ENCODE results near the gene DDX20.
"Not testable (repeated sequence)": the region's sequence is repeated elsewhere in the genome, so short reads cannot be mapped to it uniquely, and the experiment has no call there.

DDX20 gene

DNA sequence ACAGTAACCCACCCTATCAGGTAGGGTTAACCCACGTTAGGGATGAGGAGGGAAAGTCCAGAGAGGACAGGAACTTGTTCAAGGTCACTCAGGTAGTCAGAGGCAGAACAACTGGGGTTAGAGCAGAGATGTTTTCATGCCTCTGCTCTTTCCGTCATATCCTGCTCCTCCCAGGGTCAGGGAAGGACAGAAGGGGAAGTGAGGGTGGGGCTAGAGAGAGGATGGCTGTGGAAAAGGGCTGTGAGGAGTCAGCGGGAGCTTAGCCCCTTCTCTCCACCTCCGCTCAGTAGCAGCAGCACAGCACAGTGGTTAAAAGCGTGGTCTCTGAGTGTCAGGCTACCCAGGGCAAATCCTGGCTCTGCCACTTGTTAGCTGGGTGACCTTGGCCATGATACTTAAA is 36.5 kb downstream of the DDX20 start:
- DNase-seq, result no peak

DNA sequence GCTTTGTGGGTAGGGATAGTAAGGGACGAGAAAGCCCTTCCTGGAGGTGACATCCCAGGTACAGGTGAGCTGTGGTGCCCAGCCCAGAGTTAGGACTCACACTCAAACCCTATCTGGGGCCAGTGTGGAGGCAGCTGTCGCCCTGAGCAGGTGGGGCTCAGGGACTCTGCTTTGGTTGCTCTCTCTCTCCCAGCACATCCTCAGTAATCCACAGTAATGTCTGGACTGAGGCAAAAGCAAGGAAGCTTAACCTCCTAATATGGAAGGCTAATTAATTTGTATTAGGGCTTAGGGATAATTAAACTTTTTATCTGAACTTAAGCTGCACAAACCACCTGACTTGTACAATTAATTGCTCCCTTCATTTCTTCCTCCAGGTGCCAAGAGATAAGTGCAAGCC is 38.2 kb downstream of the DDX20 start:
- DNase-seq, result no peak

GRCh38 chr1:111795401-111795800 is 39.7 kb downstream of the DDX20 start:
- no peak for DNase-seq

- no peak for DNase-seq
Observed at GRCh38 chr1:111798580-111798979, 42.9 kb downstream of the DDX20 start.

GRCh38 chr1:111799722-111800121 is 44.0 kb downstream of the DDX20 start:
- DNase-seq, result not testable (repeated sequence)

- no peak for DNase-seq
Observed at GRCh38 chr1:111801071-111801850, 45.6 kb downstream of the DDX20 start.

DNA sequence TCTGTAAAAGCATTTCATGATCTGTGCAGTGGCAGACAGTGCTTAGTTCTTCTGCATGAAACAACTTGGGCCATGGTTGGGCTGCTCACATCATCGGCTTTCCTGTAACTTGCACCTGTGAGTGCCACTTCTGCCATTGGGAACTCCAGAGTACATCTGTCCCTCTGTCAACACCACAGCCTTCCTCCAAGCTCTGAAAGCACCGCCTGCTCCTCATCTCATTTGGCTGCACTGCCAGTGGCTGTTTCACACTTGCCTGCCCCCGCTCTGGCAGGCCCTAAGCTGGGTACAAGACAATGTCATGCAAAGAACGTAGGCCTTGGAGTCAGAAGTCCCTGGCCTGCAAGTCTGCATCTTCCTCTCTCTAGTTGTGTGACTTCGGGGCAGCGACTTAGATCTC is 46.4 kb downstream of the DDX20 start:
- no peak for DNase-seq

DNA sequence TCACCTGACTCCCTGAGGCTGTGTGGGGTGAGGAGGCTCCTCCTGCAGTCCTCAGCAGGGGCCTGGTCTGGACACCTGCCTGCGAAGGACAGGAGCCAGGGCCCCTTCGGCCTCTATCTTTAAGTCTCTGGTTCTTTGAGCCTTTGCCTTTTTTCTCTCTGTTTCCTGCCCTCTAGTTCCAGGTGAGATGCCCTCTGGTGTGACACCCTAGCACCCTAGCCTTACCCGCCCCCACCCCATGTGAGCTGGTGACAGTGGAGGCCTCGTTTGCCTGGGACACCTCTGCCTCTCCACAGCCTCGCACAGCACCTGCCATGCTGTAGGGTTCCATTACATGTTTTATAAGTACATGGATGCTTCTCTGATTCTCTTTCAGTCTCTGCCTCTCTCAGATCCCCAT is 47.3 kb downstream of the DDX20 start:
- no peak for DNase-seq

- no peak for DNase-seq
Observed at GRCh38 chr1:111803951-111804350, 48.2 kb downstream of the DDX20 start.

DNA sequence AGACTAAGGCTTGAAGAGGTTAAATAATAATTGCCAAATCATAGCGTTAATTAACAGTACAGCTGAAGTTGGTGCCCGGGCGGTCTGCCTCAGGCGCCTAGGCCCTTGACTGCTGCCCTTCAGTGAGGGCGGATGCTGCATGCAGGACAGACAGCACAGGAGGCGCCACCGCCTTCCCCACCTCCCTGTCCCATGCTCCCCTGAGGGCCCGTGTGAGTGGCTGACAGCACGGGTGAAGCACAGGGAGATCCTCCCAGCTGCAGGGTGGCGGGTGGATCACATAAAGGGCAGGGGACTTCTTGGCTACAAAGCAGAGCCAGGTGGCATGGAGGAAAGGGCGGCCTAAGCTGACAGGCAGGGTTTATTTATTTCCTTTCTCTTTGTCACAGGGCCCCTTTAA is 49.1 kb downstream of the DDX20 start:
- no peak for DNase-seq

GRCh38 chr1:111805251-111805650 is 49.5 kb downstream of the DDX20 start:
- DNase-seq, result no peak

GRCh38 chr1:111811891-111812290 is 56.2 kb downstream of the DDX20 start:
- DNase-seq, result no peak

DNA sequence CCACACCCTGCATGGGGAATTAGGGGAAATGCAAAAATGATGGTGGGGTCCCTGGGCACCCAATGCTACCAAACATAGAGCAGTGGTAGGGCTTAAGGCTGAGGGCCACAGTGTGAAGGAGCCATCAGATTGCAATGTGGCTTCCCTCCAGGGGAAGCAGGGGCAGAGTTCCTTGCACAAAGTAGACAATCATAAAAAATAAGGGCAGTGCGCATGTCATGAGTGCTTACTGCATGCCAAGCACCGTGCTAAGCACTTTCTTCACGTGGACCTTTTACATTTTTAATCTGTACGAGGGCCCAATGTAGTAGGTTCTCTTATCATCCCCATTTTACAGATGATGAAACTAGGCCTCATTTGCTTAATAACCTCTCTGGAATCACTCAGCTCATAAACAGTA is 56.6 kb downstream of the DDX20 start:
- DNase-seq, result no peak

- DNase-seq, result no peak
Observed at GRCh38 chr1:111813440-111814304, 58.0 kb downstream of the DDX20 start.

DNA sequence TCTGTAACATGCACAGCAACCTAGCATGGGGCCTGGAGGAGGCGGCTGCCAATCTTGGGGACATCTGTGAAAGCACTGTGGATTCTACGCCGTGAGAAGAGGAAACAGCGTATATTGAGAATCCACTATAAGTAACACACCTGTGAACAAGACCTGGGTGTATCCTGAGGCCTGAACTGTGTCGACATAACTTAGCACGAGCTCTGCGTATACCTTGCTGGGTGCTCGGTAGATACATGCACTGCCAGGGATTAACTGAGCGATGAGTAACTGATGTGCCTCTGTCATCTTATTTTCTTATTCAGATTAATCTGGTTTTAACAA is 58.6 kb downstream of the DDX20 start:
- DNase-seq, result no peak

- DNase-seq, result no peak
Observed at GRCh38 chr1:111814642-111815041, 58.9 kb downstream of the DDX20 start.

Data from stimulated activated CD4-positive, alpha-beta T cell treated with anti-CD3 and anti-CD28 coated beads, Interleukin-12 subunit alpha, Interleukin-12 subunit beta, amount 100 ng/mL, for 4 hours (primary cell).